HG03460 (cell line): ENCODE measurements around the gene RAD51D.
"Not testable (repeated sequence)": the region's sequence is repeated elsewhere in the genome, so short reads cannot be mapped to it uniquely, and the experiment has no call there.

Source experiments
- ATAC-seq: cut with Tn5 transposase; IDR thresholded peaks from one replicate; pipeline ENCODE4 v1.9.1; 2021; ENCODE audit not compliant: unreplicated experiment

The RAD51D gene

GRCh38 chr17:35094902-35095301 is 24.8 kb downstream of the RAD51D start:
- no peak for ATAC-seq

- not testable (repeated sequence) for ATAC-seq
Measured at GRCh38 chr17:35090707-35091106, 29.0 kb downstream of the RAD51D start.

GRCh38 chr17:35089586-35090296 is 29.9 kb downstream of the RAD51D start:
- ATAC-seq, result peak; percentile 6

GRCh38 chr17:35088881-35089585 is 30.6 kb downstream of the RAD51D start:
- ATAC-seq, result peak; percentile 62

- peak; percentile 7 for ATAC-seq
Measured at GRCh38 chr17:35088356-35088880, 31.2 kb downstream of the RAD51D start.

- no peak for ATAC-seq
Measured at GRCh38 chr17:35087731-35088355, 31.8 kb downstream of the RAD51D start.

- ATAC-seq, result no peak
Measured at GRCh38 chr17:35086931-35087573, 32.6 kb downstream of the RAD51D start.

GRCh38 chr17:35086164-35086563 is 33.5 kb downstream of the RAD51D start:
- no peak for ATAC-seq

- ATAC-seq, result no peak
Measured at GRCh38 chr17:35084987-35085386, 34.7 kb downstream of the RAD51D start.

GRCh38 chr17:35083071-35083470 is 36.6 kb downstream of the RAD51D start:
- ATAC-seq, result no peak

GRCh38 chr17:35082073-35082657 is 37.5 kb downstream of the RAD51D start:
- ATAC-seq, result no peak

- no peak for ATAC-seq
Measured at GRCh38 chr17:35081638-35082037, 38.0 kb downstream of the RAD51D start.

- ATAC-seq, result no peak
Measured at GRCh38 chr17:35080536-35080935, 39.1 kb downstream of the RAD51D start.

- no peak for ATAC-seq
Measured at GRCh38 chr17:35079547-35080423, 39.9 kb downstream of the RAD51D start.

GRCh38 chr17:35076874-35077273 is 42.8 kb downstream of the RAD51D start:
- ATAC-seq, result no peak

GRCh38 chr17:35074711-35075707 is 44.7 kb downstream of the RAD51D start:
- ATAC-seq, result no peak

GRCh38 chr17:35073991-35074627 is 45.6 kb downstream of the RAD51D start:
- ATAC-seq, result no peak

GRCh38 chr17:35073183-35073790 is 46.4 kb downstream of the RAD51D start:
- ATAC-seq, result no peak
